ENCODE measurements around the gene SLC12A4.

DNA sequence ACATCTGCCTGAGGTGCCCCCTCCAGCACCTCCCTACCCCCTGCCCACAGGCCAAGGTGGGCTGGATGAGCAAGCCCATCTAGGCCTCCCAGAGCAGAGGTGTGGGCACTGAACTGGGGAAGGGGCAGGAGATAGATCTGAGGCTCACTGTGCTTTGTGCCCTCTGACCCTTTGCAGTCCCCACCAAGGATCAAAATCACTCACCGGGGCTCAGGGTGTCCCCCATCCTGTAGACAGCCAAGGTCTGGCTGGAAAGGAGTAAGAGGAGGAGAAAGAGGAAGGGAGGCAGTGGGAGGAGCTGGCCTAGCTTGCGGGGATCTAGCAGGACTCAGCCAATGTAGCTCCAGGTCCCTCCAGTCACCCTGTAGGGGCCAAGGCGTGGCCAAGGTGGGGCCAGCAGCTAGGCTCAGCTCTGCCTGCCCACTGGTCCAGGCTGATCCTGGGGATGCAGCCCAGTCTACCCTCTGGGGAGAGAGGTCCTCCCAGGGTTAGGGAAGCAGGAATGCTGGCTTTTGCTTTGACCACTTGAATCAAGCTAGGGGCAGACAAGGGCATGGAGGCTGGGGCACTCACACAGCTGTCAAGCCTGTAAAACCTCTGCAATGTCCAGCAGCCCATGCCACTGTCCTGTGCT is 1.8 kb downstream of the SLC12A4 start:
- TF ChIP-seq, protein P1, sequence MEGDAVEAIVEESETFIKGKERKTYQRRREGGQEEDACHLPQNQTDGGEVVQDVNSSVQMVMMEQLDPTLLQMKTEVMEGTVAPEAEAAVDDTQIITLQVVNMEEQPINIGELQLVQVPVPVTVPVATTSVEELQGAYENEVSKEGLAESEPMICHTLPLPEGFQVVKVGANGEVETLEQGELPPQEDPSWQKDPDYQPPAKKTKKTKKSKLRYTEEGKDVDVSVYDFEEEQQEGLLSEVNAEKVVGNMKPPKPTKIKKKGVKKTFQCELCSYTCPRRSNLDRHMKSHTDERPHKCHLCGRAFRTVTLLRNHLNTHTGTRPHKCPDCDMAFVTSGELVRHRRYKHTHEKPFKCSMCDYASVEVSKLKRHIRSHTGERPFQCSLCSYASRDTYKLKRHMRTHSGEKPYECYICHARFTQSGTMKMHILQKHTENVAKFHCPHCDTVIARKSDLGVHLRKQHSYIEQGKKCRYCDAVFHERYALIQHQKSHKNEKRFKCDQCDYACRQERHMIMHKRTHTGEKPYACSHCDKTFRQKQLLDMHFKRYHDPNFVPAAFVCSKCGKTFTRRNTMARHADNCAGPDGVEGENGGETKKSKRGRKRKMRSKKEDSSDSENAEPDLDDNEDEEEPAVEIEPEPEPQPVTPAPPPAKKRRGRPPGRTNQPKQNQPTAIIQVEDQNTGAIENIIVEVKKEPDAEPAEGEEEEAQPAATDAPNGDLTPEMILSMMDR (IDR thresholded peaks at IDR 0.05), result no peak
- TF ChIP-seq EZH2 (IDR thresholded peaks at IDR 0.05) (no peak), EZH2phosphoT487 (IDR thresholded peaks at IDR 0.05) (no peak)

All from neural progenitor cell (in vitro differentiated cells).